GM19099 (cell line): ENCODE results near the gene HOXA5.

Experiments used
- POLR2A ChIP-seq: IDR thresholded peaks from 3 replicates; pipeline ENCODE4 v1.6.1; 2011; ENCODE audit warnings: low read depth; ENCODE audit not compliant: insufficient read length; ENCODE audit errors: extremely low read depth

HOXA5 gene

DNA sequence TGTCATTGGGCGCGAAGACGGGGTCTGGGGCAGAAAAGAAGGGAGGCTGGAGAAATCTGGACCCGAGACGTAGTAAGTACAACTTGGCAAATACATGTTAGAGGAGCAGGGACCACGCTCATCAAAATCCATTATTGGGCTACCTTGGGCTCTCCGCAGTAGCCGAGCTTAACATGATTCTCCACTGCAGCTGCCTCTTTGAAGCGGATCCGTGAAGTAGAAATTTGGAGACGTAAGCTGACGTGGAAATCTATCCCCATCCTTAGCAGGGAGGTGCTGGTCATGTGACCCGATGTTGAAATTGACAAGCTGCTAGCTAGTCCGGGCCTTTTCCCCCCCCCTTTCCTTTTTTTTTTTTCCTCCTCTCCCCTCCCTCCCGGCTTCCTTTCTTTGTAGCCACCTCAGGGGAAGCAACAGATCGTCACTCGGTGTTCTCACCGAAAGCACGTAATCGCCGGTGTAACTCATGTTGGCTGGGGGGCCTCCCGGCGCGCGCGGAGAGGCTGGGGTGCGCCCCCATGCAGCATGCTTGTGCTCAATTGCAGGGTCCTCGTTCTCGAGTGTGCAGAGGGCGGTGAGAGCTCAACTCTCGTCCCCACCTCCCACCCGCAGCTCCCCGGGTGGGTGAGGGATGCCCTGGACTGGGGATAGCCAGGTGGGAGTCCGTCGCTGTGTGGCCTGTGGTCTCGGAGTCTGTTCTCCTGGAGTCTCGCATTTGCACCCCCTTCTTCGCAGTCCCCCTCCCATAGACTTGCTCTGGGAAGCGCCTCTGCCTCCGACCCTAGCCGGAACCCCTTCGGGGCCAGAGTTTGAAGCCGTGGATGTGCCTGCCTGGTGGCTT, 41.8 kb upstream of the HOXA5 start, which contains the start of gene HOXA11:
Gene HOXA11, minus strand, starts transcription at position 220 of the 841 bp plus-strand sequence. Its CDS starts 88 bp downstream, at position 132.
- TF ChIP-seq POLR2A = no peak

GRCh38 chr7:27184337-27185012, 41.0 kb upstream of the HOXA5 start:
- TF ChIP-seq POLR2A = no peak

GRCh38 chr7:27183682-27184336, 40.3 kb upstream of the HOXA5 start:
- TF ChIP-seq POLR2A = no peak

DNA sequence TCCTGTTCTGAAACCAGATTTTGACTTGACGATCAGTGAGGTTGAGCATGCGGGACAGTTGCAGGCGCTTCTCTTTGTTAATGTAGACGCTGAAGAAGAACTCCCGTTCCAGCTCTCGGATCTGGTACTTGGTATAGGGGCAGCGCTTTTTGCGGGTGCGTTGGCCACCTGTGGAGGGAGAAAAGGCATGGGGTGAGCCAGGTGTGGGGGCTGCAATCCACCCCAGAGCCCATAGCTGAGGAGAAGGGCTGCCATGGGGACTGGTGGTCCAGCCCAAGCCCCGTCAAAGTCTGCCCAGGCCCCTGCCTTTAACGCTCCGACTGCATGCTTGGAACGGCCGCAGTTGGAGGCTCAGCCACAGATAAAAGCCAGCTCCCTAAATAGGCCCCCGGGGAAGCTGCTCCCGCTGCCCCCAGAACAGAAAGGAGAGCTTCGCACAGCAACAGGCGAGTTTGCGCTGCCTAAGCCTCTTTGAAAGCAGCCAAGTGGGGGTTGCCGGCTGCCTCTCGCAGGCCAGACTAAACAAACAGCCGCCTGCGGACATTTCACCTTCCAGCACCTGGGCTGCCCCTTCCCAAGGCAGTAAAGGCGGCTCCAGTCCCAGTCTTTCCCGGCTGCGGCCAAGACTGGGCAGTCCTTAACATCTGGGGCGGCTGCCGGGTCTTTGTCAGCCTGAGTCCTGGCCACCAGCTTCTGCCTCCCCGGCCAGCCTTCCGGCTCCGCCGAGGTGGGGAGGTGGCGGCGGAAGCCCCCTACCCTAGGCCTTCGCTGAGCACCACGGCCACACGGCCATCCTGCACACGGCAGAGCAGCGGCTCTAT, 39.6 kb upstream of the HOXA5 start:
- TF ChIP-seq POLR2A = no peak

GRCh38 chr7:27182285-27182841, 38.9 kb upstream of the HOXA5 start:
- TF ChIP-seq POLR2A = no peak

- no peak for TF ChIP-seq POLR2A
These were observed 38.4 kb upstream of the HOXA5 start for GRCh38 chr7:27181795-27182275.

DNA sequence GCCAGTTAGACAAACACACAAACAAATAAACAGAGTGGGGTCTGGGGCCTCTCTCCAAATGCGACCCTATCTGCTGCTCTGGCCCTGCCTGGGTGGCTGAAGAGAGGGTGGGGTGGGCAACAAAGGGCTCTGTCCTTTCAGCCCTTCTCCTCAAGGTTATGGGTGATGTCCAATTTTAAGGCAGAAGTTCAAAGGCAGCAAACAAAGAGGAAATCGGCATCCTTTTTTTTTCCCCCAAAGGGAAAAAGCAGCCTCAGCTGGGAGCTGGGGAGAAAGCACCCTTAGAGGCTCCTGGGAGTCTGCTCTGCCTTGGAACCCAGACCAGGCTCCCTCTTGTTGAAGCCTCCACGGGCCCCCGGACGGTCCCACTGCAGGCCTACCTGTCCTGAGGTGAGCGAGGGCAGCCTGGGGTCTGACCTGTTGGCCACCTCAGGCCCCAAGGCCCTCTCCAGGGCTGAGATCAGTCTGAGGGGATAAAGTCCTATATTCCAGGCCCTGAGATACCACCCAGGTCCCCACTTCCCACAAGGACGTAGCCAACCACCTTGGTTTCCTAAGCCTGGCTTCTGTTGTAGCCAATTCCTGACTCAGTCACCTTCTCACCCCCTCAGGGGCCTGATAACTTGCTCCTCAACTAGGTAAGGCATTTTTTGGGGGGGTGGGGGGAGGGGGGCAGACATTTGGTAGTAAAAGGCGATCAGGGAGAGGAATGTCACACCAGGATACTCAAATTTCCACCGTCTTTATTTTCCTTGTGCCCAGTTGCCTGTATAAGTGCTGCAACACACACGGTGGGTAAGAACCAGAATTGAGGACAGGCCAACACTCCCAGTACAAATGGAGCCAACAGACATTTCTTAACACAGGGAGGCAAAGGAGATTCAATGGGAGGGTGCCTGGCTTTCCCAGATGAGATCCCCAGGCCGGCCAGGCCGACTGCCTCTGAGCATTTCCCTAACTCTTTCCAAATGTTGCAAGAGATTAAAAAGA, 37.2 kb upstream of the HOXA5 start:
- TF ChIP-seq POLR2A = no peak

DNA sequence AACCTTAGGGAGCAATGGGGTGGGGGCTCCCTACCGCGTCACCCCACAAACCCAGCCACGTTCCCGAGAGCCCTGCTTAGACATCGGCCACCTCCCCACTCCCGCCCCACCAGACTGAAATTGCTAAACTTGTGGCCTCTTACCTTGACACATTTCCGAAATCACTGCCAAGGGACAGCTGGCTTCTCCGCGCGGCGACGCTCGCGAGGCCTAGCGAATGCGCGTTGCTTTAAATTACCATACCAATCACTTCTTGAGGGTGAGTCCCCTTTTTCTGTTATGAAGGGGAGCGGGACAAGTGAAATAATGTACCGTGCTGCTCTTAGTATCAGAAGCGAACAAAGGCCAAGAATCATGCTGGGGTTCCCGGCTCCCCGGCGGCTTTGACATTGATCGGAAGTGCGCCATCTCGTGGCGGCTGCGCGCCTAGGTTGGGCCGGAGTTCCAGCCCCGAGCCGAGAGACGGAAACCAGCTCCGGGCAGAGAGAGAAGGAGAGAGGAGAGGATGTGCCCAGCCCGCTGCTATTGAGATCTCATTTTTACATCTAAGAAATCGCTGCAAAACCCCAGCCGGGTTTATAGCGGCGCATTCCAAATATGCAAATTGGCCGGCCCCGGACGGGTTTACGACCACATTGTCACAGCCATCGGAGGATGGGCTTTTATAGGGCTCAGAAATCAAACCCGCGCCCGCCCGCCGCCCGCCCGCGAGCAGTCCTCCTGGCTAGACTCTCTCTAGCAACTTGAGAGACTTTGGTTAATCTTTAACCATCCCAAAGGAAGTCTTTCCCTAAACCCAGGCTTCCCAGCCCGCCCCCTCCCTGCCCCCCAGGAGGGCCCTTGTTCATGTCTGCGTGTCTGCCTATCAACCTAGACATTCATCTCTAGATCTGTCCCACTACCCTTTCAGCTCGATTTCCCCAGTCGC, 36.3 kb upstream of the HOXA5 start:
- no peak for TF ChIP-seq POLR2A

GRCh38 chr7:27179030-27179429, 35.5 kb upstream of the HOXA5 start:
- TF ChIP-seq POLR2A = no peak

DNA sequence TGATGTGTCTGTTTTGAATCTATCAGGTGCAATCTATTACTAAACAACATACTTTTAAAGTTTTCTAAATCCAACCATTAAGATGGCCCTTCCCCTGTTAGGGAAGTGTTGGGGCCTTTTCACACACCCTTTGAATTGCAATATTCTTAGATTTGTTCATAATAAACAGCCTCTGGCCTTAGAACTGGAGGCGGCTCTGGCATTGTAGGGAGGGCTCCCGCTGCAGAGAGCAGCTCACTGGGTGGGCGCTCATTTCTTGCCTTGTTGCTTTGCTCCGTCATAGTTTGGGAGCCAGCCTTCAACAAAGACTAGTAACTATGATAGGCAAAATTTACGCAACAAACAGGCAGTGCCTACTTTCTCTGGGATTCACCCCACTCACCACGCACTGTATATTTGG, 34.9 kb upstream of the HOXA5 start:
- no peak for TF ChIP-seq POLR2A

DNA sequence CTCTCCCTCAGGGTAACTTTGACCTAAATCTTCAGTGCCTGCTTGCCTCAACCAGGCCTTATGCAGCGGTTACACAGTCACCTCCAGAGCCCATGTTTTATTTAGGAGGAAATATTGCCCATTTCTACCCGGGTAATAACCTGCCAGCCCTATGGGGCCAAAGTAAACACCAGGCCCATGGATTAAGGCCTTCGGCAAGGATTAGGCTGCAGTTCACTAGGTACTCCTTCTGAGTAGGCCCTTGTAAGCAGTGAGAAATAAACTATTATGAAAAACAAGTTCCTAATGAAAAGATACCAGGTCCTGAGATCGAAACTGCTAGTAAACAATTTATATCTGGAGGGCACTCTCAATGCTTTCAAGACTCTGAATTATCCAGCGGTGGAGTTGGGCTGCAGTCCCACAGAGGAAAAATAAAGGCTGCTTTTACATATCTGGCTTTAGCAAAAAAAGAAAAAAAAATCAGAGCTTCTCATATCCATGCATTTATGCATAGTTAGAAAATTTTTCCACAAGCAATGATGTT, 34.4 kb upstream of the HOXA5 start:
- no peak for TF ChIP-seq POLR2A
